SK-N-SH treated with all-trans-retinoic acid at 6 μM for 48 hours (cell line): Measurements from ENCODE around the gene BHLHA15.

ENCODE experiments used
- ATAC-seq: fragments of 200-7000 bp; cut with Tn5 transposase; 3 replicates; pipeline ENCODE4 v1.9.1; 2020; ENCODE audit warnings: mild to moderate bottlenecking, moderate library complexity
- ARNTL ChIP-seq: fragments of 450-650 bp; formaldehyde crosslinking; IDR thresholded peaks from 2 replicates; pipeline ENCODE4 v1.5.0; 2020; ENCODE audit warnings: low read depth, mild to moderate bottlenecking, moderate library complexity, borderline replicate concordance
- CREB5 ChIP-seq: fragments of 250-450 bp; sonication (Bioruptor Pico); IDR thresholded peaks from 2 replicates; pipeline ENCODE4 v1.5.1; 2020; ENCODE audit warnings: low read depth, mild to moderate bottlenecking, moderate library complexity
- GLIS3 ChIP-seq: fragments of 250-450 bp; sonication (Bioruptor Pico); IDR thresholded peaks from 2 replicates; pipeline ENCODE4 v1.5.0; 2020; ENCODE audit warnings: mild to moderate bottlenecking, moderate library complexity
- ISL1 ChIP-seq: fragments of 250-450 bp; sonication (Bioruptor Pico); IDR thresholded peaks from 2 replicates; pipeline ENCODE4 v2.1.2; 2022; ENCODE audit warnings: mild to moderate bottlenecking, moderate library complexity
- OSR1 ChIP-seq: fragments of 250-450 bp; sonication (Bioruptor Pico); IDR thresholded peaks from 2 replicates; pipeline ENCODE4 v1.8.0; 2022; ENCODE audit warnings: moderate library complexity, mild to moderate bottlenecking, inconsistent platforms
- PPARA ChIP-seq: fragments of 250-450 bp; sonication (Bioruptor Pico); IDR thresholded peaks from 2 replicates; pipeline ENCODE4 v1.5.0; 2020; ENCODE audit warnings: mild to moderate bottlenecking, borderline replicate concordance
- RARB ChIP-seq: fragments of 250-450 bp; sonication (Bioruptor Pico); IDR thresholded peaks from 2 replicates; pipeline ENCODE4 v1.8.0; 2021; ENCODE audit warnings: mild to moderate bottlenecking, moderate library complexity
- TCF4 ChIP-seq: fragments of 250-450 bp; sonication (Bioruptor Pico); IDR thresholded peaks from 2 replicates; pipeline ENCODE4 v1.8.0; 2021; ENCODE audit warnings: mild to moderate bottlenecking, moderate library complexity, borderline replicate concordance
- TOX ChIP-seq: fragments of 250-450 bp; sonication (Bioruptor Pico); IDR thresholded peaks from 2 replicates; pipeline ENCODE4 v1.8.0; 2021; ENCODE audit warnings: mild to moderate bottlenecking, moderate library complexity, borderline replicate concordance
- ZC3H10 ChIP-seq: fragments of 250-450 bp; sonication (Bioruptor Pico); IDR thresholded peaks from 2 replicates; pipeline ENCODE4 v1.5.1; 2021; ENCODE audit warnings: mild to moderate bottlenecking, moderate library complexity
- ZFP3 ChIP-seq: fragments of 250-450 bp; sonication (Bioruptor Pico); IDR thresholded peaks from 2 replicates; pipeline ENCODE4 v1.5.0; 2020; ENCODE audit warnings: mild to moderate bottlenecking, moderate library complexity
- ZFP30 ChIP-seq: fragments of 450-650 bp; formaldehyde crosslinking; IDR thresholded peaks from 2 replicates; pipeline ENCODE4 v1.5.0; 2022; ENCODE audit warnings: mild to moderate bottlenecking, moderate library complexity
- ZNF565 ChIP-seq: fragments of 450-650 bp; formaldehyde crosslinking; conservative IDR thresholded peaks from 2 replicates; pipeline ENCODE4 v1.5.0; 2020; ENCODE audit warnings: low read depth, mild to moderate bottlenecking, moderate library complexity
- ZNF70 ChIP-seq: fragments of 450-650 bp; formaldehyde crosslinking; IDR thresholded peaks from 2 replicates; pipeline ENCODE4 v1.5.0; 2020; ENCODE audit warnings: mild to moderate bottlenecking, moderate library complexity
- ZNF8 ChIP-seq: fragments of 450-650 bp; formaldehyde crosslinking; IDR thresholded peaks from 2 replicates; pipeline ENCODE4 v1.5.0; 2020; ENCODE audit warnings: mild to moderate bottlenecking, moderate library complexity
- TF ChIP-seq, protein P1 (sequence below): fragments of 250-450 bp; sonication (Bioruptor Pico); IDR thresholded peaks from 2 replicates; pipeline ENCODE4 v1.8.0; 2020; ENCODE audit warnings: mild to moderate bottlenecking, moderate library complexity, borderline replicate concordance
- TF ChIP-seq, protein P2 (sequence below): fragments of 250-450 bp; sonication (Bioruptor Pico); IDR thresholded peaks from 2 replicates; pipeline ENCODE4 v1.5.0; 2020; ENCODE audit warnings: mild to moderate bottlenecking, moderate library complexity

The BHLHA15 gene

DNA sequence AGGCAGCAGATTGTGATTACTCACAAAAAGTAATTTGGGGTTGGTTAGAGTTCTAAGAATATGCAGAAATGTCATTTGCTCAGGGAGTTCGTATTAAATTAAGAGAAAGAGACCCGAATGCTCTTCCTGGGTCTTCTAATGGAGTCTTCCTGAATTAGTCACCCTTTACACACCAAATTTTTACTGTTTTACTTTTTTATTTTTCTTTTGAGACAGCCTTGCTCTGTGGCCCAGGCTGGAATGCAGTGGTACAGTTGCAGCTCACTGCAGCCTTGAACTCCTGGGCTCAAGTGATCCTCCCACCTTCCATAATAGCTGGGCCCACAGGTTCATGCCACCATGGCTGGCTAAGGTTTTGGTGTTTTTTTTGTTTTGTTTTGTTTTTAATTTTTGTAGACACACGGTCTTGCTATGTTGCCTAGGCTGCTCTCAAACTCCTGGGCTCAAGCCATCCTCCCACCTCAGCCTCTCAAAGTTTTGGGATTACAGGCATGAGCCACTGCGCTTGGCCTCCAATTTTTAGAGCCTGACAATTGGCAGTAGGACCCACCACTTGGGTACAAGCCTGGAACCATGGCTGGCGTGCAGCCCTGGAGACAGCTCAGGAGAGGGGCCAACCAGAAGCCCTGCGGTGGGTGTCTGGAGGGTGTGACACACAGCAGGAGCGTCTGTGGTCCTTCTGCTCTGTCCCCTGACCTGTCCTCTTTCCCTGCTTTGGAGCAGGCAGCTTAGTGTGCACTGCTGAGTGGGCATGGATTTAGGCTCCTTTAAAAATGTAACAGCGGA, 16.4 kb upstream of the BHLHA15 start:
- TF ChIP-seq RARB (no peak), ZC3H10 (CRISPR knock-in tag) (no peak), OSR1 (no peak), ZFP30 (CRISPR knock-in tag) (no peak), ZFP3 (no peak), TOX (no peak), ISL1 (CRISPR knock-in tag) (no peak), GLIS3 (CRISPR knock-in tag) (no peak), ZNF8 (no peak), ZNF70 (CRISPR knock-in tag) (no peak), PPARA (CRISPR knock-in tag) (no peak)
- TF ChIP-seq, protein P1, sequence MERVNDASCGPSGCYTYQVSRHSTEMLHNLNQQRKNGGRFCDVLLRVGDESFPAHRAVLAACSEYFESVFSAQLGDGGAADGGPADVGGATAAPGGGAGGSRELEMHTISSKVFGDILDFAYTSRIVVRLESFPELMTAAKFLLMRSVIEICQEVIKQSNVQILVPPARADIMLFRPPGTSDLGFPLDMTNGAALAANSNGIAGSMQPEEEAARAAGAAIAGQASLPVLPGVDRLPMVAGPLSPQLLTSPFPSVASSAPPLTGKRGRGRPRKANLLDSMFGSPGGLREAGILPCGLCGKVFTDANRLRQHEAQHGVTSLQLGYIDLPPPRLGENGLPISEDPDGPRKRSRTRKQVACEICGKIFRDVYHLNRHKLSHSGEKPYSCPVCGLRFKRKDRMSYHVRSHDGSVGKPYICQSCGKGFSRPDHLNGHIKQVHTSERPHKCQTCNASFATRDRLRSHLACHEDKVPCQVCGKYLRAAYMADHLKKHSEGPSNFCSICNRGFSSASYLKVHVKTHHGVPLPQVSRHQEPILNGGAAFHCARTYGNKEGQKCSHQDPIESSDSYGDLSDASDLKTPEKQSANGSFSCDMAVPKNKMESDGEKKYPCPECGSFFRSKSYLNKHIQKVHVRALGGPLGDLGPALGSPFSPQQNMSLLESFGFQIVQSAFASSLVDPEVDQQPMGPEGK (CRISPR knock-in tag): no peak
- TF ChIP-seq, protein P2, sequence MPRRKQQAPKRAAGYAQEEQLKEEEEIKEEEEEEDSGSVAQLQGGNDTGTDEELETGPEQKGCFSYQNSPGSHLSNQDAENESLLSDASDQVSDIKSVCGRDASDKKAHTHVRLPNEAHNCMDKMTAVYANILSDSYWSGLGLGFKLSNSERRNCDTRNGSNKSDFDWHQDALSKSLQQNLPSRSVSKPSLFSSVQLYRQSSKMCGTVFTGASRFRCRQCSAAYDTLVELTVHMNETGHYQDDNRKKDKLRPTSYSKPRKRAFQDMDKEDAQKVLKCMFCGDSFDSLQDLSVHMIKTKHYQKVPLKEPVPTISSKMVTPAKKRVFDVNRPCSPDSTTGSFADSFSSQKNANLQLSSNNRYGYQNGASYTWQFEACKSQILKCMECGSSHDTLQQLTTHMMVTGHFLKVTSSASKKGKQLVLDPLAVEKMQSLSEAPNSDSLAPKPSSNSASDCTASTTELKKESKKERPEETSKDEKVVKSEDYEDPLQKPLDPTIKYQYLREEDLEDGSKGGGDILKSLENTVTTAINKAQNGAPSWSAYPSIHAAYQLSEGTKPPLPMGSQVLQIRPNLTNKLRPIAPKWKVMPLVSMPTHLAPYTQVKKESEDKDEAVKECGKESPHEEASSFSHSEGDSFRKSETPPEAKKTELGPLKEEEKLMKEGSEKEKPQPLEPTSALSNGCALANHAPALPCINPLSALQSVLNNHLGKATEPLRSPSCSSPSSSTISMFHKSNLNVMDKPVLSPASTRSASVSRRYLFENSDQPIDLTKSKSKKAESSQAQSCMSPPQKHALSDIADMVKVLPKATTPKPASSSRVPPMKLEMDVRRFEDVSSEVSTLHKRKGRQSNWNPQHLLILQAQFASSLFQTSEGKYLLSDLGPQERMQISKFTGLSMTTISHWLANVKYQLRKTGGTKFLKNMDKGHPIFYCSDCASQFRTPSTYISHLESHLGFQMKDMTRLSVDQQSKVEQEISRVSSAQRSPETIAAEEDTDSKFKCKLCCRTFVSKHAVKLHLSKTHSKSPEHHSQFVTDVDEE: no peak
- ATAC-seq: no peak

DNA sequence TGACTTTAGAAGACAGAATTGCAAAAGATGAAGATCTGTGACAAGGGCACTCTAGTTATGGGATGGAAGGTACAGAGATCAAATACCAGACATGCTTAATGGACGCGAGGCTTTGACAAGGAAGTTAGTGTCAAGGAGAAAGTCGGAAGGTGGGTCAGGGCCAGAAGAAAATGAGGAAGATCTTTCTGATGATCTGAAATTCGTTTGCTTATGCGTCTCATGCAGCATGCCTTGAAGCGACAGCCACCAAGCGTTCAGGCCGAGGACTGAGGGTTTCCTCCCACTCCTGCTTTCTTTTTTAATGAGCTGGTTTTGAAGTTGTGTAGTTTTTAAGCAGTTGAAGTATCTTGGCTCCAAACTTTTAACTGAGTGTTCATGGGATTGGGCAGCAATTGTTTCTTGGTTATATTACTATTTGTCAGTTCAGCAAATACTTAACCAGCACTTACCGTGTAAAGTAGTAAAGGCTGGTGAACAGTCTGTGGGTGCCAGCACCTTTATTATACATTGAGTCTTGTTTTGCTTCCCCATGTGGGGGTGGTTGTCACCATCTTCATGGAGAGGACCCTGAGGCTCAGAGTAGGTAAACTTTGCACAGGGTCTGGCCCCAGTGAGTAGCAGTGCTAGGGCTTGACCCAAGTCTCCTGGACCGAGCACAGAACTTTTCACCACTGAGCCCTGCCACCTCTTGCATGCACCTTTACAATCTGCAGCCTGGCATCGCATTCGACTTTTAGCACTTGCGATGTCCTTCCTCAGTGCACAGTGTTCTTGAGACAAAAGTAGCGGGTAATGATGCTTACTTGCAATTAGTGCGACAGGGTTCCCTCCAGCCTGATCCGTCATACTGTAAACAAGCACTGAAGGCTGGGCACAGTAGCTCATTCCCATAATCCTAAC, 14.3 kb upstream of the BHLHA15 start:
- no peak for ATAC-seq
- TF ChIP-seq GLIS3 (CRISPR knock-in tag) (no peak), ARNTL (no peak), ZFP30 (CRISPR knock-in tag) (no peak), CREB5 (CRISPR knock-in tag) (no peak)
- TF ChIP-seq, protein P1 (CRISPR knock-in tag): no peak

GRCh38 chr7:98199131-98199530, 12.1 kb upstream of the BHLHA15 start:
- TF ChIP-seq ZNF565 (no peak), OSR1 (no peak), TCF4 (CRISPR knock-in tag) (no peak), RARB (no peak)
- ATAC-seq: no peak

DNA sequence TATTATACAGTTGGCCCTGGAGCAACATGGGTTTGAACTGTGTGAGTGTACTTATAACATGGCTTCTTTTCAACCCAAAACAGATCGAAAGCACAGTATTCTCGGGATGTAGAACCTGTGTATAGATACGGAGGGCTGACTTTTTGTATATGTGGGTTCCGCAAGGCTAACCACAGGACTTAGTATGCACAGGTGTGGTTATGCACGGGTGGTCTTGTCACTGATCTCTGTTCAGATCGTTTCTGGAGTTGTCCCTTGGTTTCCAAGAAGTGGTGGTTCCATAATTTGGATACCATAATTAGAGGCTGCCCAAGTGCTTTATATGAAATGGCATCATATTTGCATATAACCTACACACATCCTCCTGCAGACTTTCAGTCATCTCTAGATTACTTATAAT, 10.9 kb upstream of the BHLHA15 start:
- ATAC-seq: no peak
- TF ChIP-seq RARB (no peak), PPARA (CRISPR knock-in tag) (no peak)
- TF ChIP-seq, protein P1 (CRISPR knock-in tag): no peak
- TF ChIP-seq, protein P2: no peak
